GM23338 (cell line): ENCODE results near the gene PANK1. TPM values are rescaled to one million over a fixed set of nuclear protein-coding genes. Genes with fewer than 3 reads are reported as not detected.

Experiments used
- ATAC-seq: fragments of 200-7000 bp; cut with Tn5 transposase; 3 replicates; pipeline ENCODE4 v1.9.1; 2020
- DNase-seq: peaks from one replicate; pipeline ENCODE4 v3.0.0-alpha.2; 2015; ENCODE audit warnings: low spot score
- H2AFZ ChIP-seq: fragments of 200-600 bp; sonication (generic); 2 replicates; pipeline ENCODE4 v1.8.0; 2016; ENCODE audit warnings: antibody characterized with exemption, mild to moderate bottlenecking, moderate library complexity
- H3F3A ChIP-seq: fragments of 200-600 bp; sonication (generic); replicated peaks from 2 replicates; pipeline ENCODE4 v1.8.0; 2017; ENCODE audit warnings: antibody characterized with exemption, mixed run types, low read depth
- H3K27ac ChIP-seq: fragments of 200-600 bp; sonication (generic); 2 replicates; pipeline ENCODE4 v1.6.1; 2016; ENCODE audit warnings: low read depth
- H3K27me3 ChIP-seq: fragments of 200-600 bp; sonication (generic); 2 replicates; pipeline ENCODE4 v1.8.0; 2016; ENCODE audit warnings: mild to moderate bottlenecking, mixed run types, moderate library complexity; ENCODE audit not compliant: insufficient read depth
- H3K36me3 ChIP-seq: fragments of 200-600 bp; sonication (generic); 2 replicates; pipeline ENCODE4 v1.8.0; 2016; ENCODE audit warnings: mild to moderate bottlenecking; ENCODE audit not compliant: insufficient read depth
- H3K4me1 ChIP-seq: fragments of 200-600 bp; sonication (generic); 2 replicates; pipeline ENCODE4 v1.8.0; 2016; ENCODE audit warnings: mild to moderate bottlenecking, moderate library complexity; ENCODE audit not compliant: insufficient read depth
- H3K4me2 ChIP-seq: fragments of 200-600 bp; sonication (generic); 2 replicates; pipeline ENCODE4 v1.7.1; 2017; ENCODE audit warnings: mixed run types
- H3K4me3 ChIP-seq: fragments of 200-600 bp; sonication (generic); 2 replicates; pipeline ENCODE4 v1.6.1; 2016; ENCODE audit warnings: mixed run types
- H3K79me2 ChIP-seq: fragments of 200-600 bp; sonication (generic); replicated peaks from 2 replicates; pipeline ENCODE4 v1.8.0; 2017; ENCODE audit warnings: mild to moderate bottlenecking; ENCODE audit not compliant: insufficient read depth
- H3K9me2 ChIP-seq: fragments of 200-600 bp; sonication (generic); 2 replicates; pipeline ENCODE4 v1.8.0; 2017; ENCODE audit not compliant: insufficient read depth
- H4K20me1 ChIP-seq: fragments of 200-600 bp; sonication (generic); replicated peaks from 2 replicates; pipeline ENCODE4 v1.8.0; 2017; ENCODE audit warnings: mild to moderate bottlenecking; ENCODE audit not compliant: insufficient read depth
- H3K27ac Mint-ChIP-seq: 2 replicates; pipeline ENCODE4 v1.8.0; 2020; ENCODE audit warnings: inconsistent platforms, mild to moderate bottlenecking, moderate library complexity, mixed read lengths
- H3K27me3 Mint-ChIP-seq: 3 replicates; pipeline ENCODE4 v1.8.0; 2022; ENCODE audit warnings: low read depth, mild to moderate bottlenecking, moderate library complexity, mixed read lengths, inconsistent platforms; ENCODE audit not compliant: insufficient read depth, poor library complexity
- H3K36me3 Mint-ChIP-seq: 3 replicates; pipeline ENCODE4 v1.8.0; 2021; ENCODE audit warnings: low read depth, mild to moderate bottlenecking, inconsistent platforms, moderate library complexity, mixed read lengths
- H3K4me1 Mint-ChIP-seq: 3 replicates; pipeline ENCODE4 v1.8.0; 2020; ENCODE audit warnings: mild to moderate bottlenecking, inconsistent platforms, mixed read lengths
- H3K4me3 Mint-ChIP-seq: 3 replicates; pipeline ENCODE4 v1.8.0; 2021; ENCODE audit warnings: moderate library complexity, mild to moderate bottlenecking, inconsistent platforms, mixed read lengths
- H3K9me3 Mint-ChIP-seq: 3 replicates; pipeline ENCODE4 v1.8.0; 2020; ENCODE audit warnings: moderate library complexity, mild to moderate bottlenecking, inconsistent platforms, mixed read lengths
- CREB1 ChIP-seq: fragments of 250-450 bp; sonication (Bioruptor Pico); IDR thresholded peaks from 2 replicates; pipeline ENCODE4 v1.5.0; 2020; ENCODE audit warnings: low read depth, mild to moderate bottlenecking, moderate library complexity
- CTCF ChIP-seq, 2 experiments: fragments of 200-600 bp in 1 of 2; sonication (generic) in 1 of 2; conservative IDR thresholded peaks; 2 replicates each; pipeline versions ENCODE4 v1.5.1 to v1.6.1; 2016 to 2017; ENCODE audit warnings: antibody characterized with exemption in 2 of 2, low read depth in 2 of 2, mild to moderate bottlenecking in 2 of 2, moderate library complexity in 1 of 2
- ETS1 ChIP-seq: IDR thresholded peaks from 2 replicates; pipeline ENCODE4 v1.6.1; 2016; ENCODE audit warnings: antibody characterized with exemption
- EZH2 ChIP-seq: fragments of 200-600 bp; sonication (generic); IDR thresholded peaks from one replicate; pipeline ENCODE4 v1.8.0; 2017; ENCODE audit warnings: antibody characterized with exemption, mild to moderate bottlenecking, low read depth; ENCODE audit not compliant: unreplicated experiment
- EZH2phosphoT487 ChIP-seq: fragments of 200-600 bp; sonication (generic); IDR thresholded peaks from one replicate; pipeline ENCODE4 v1.8.1; 2018; ENCODE audit warnings: antibody characterized with exemption; ENCODE audit not compliant: unreplicated experiment
- JUNB ChIP-seq: IDR thresholded peaks from one replicate; pipeline ENCODE4 v1.6.1; 2016; ENCODE audit warnings: antibody characterized with exemption; ENCODE audit not compliant: unreplicated experiment
- NANOG ChIP-seq: IDR thresholded peaks from 2 replicates; pipeline ENCODE4 v1.6.1; 2016; ENCODE audit warnings: antibody characterized with exemption, borderline replicate concordance
- POLR2AphosphoS5 ChIP-seq: IDR thresholded peaks from 2 replicates; pipeline ENCODE4 v1.6.1; 2016; ENCODE audit warnings: antibody characterized with exemption, low read depth
- REST ChIP-seq: IDR thresholded peaks from one replicate; pipeline ENCODE4 v1.6.1; 2018; ENCODE audit warnings: antibody characterized with exemption; ENCODE audit not compliant: unreplicated experiment
- STAT1 ChIP-seq: IDR thresholded peaks from one replicate; pipeline ENCODE4 v1.6.1; 2016; ENCODE audit warnings: antibody characterized with exemption; ENCODE audit not compliant: unreplicated experiment
- ZNF114 ChIP-seq: fragments of 250-450 bp; sonication (Bioruptor Pico); IDR thresholded peaks from 2 replicates; pipeline ENCODE4 v1.5.0; 2020; ENCODE audit warnings: mild to moderate bottlenecking, moderate library complexity
- ZNF331 ChIP-seq: fragments of 250-450 bp; sonication (Bioruptor Pico); IDR thresholded peaks from 2 replicates; pipeline ENCODE4 v1.5.0; 2020; ENCODE audit warnings: low read depth, mild to moderate bottlenecking, moderate library complexity
- ZNF462 ChIP-seq: fragments of 250-450 bp; sonication (Bioruptor Pico); IDR thresholded peaks from 2 replicates; pipeline ENCODE4 v1.5.0; 2020; ENCODE audit warnings: mild to moderate bottlenecking, moderate library complexity
- polyA plus RNA-seq: library from polyadenylated mRNA; unstranded; fragments of >200 nt; fragmentation: Nextera tagmentation; extraction: Ambion mirVana; gene quantifications from 2 replicates; pipeline ENCODE4 v1.2.1, GENCODE V29; 2016
- total RNA-seq: library from RNA; depleted of rRNA; stranded (reverse); fragments of >200 nt; shearing (Covaris generic); gene quantifications from 2 replicates; pipeline ENCODE4 v1.2.3, GENCODE V29; 2014

Gene PANK1
- total and polyA plus RNA-seq, 2 experiments from 2014 or later: 15.2 to 44.7 TPM

- Histone ChIP-seq H3K79me2 (no peaks in the 10 kb centered on the region), H3K4me2 (no peak overlapping the region), H3F3A (no peaks in the 10 kb centered on the region), H4K20me1 (no peaks in the 10 kb centered on the region), H2AFZ (peak overlapping the region; percentile 14; the same call in 1 of the 2 replicates), H3K27me3 (no peaks in the 10 kb centered on the region), H3K9me2 (0 out of 2 replicates have a peak, but pooled peaks cover 3% of the 10 kb centered on the region), H3K36me3 (no peaks in the 10 kb centered on the region; the same call in 1 of the 2 replicates), H3K27ac (no peak overlapping the region), H3K4me3 (no peak overlapping the region), H3K4me1 (no peaks in the 10 kb centered on the region)
- H3K27me3 Mint-ChIP-seq: peaks cover 6% of the 10 kb centered on the region
- ATAC-seq (no peak), DNase-seq (no peak)
- H3K36me3 Mint-ChIP-seq: no peaks in the 10 kb centered on the region
- no peak overlapping the region for H3K27ac Mint-ChIP-seq
- no peak overlapping the region for H3K4me3 Mint-ChIP-seq
- no peak for TF ChIP-seq CREB1 (CRISPR knock-in tag)
- no peak for TF ChIP-seq NANOG
- no peak for TF ChIP-seq ETS1
- no peak for TF ChIP-seq POLR2AphosphoS5
- no peak for TF ChIP-seq STAT1
- TF ChIP-seq EZH2phosphoT487: no peak
- no peak for TF ChIP-seq ZNF331
- no peak for TF ChIP-seq ZNF462
- no peak for TF ChIP-seq EZH2
- TF ChIP-seq ZNF114: no peak
- TF ChIP-seq JUNB: no peak
- no peak for TF ChIP-seq CTCF (conservative IDR thresholded peaks at IDR 0.05; ENCODE audit: low read depth in 2 of 2)
- no peak for TF ChIP-seq REST
- H3K9me3 Mint-ChIP-seq: peaks cover 10% of the 10 kb centered on the region; the same call in 2 of the 3 replicates
- H3K4me1 Mint-ChIP-seq: no peaks in the 10 kb centered on the region
Measured at GRCh38 chr10:89547853-89548513, 97.1 kb downstream of the PANK1 start.
